HG03442 (cell line): ENCODE data around the gene CDRT15.
"Not testable (repeated sequence)": the region's sequence is repeated elsewhere in the genome, so short reads cannot be mapped to it uniquely, and the experiment has no call there.

Experiments
- ATAC-seq: cut with Tn5 transposase; IDR thresholded peaks from one replicate; pipeline ENCODE4 v1.9.1; 2021; ENCODE audit warnings: mild to moderate bottlenecking, moderate library complexity; ENCODE audit not compliant: unreplicated experiment

Gene CDRT15

DNA sequence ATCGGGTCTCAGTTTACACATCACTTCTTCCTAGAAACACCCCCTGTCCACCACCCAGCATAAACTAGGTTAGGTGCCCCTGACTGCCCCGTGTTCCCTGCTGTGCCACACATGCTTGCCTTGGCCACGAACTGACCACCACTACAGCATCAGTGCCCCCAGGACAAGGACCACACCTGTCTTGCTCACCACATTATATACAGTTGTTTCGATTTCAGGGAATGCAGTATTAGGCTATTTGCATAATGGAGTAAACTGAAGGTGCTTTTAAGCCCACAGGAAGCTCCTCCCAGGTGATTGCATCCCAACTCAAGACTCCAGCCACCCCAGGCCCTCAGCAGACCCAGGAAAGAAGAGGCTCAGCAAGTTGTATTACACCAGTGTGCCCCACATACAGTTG, 50.2 kb downstream of the CDRT15 start:
- ATAC-seq = not testable (repeated sequence)
